Measurements from ENCODE around the gene MAPK7.
A peak's percentile ranks its signal among the peaks of the same experiment; 100 is the strongest.

MAPK7 gene

GRCh38 chr17:19336938-19337711 lies 41.2 kb upstream of the MAPK7 start (continued):
- peak; percentile 47; the same call in 1 of the 2 replicates for TF ChIP-seq CTCF (tag by site-specific recombination; IDR thresholded peaks at IDR 0.05)

- peaks cover 0 to 21% of the 10 kb centered on the region in 2 experiments; a peak in 1 of 3 replicates for H3K36me3 ChIP-seq (ENCODE audit: control insufficient read depth in 2 of 2, insufficient read depth in 1 of 2, low read length in 2 of 2)
- H3K4me3 ChIP-seq (ENCODE audit: low read depth, low read length) = no peak overlapping the region
- POLR2A ChIA-PET = interaction anchor here (1.1 kb wide), 1 partner anchor 40 kb away, joined by 3 read pairs; the partner anchor contains the start of gene MAPK7
- CTCF ChIA-PET = interaction anchor here (0.6 to 2.1 kb wide), 8 partner anchors 8 to 161 kb away, joined by 3 to 9 read pairs (median 4); no protein-coding TSS in a partner anchor
- no peak overlapping the region for H3K27ac ChIP-seq (ENCODE audit: extremely low read depth, low read depth, low read length)
- H3K4me1 ChIP-seq (ENCODE audit: control insufficient read depth, insufficient read depth, low read length) = no peaks in the 10 kb centered on the region
- TF ChIP-seq ATF2 (tag by site-specific recombination; IDR thresholded peaks at IDR 0.05; ENCODE audit: low read depth) (no peak), HOXD13 (CRISPR knock-in tag; IDR thresholded peaks at IDR 0.05; ENCODE audit: borderline replicate concordance) (no peak), MZF1 (tag by site-specific recombination; IDR thresholded peaks at IDR 0.05; ENCODE audit: borderline replicate concordance) (no peak), ZNF248 (tag by site-specific recombination; IDR thresholded peaks at IDR 0.05) (no peak), PATZ1 (tag by site-specific recombination; IDR thresholded peaks at IDR 0.05) (no peak), ZSCAN30 (tag by site-specific recombination; IDR thresholded peaks at IDR 0.05) (no peak), GLIS1 (tag by site-specific recombination; IDR thresholded peaks at IDR 0.05) (no peak), KLF10 (tag by site-specific recombination; IDR thresholded peaks at IDR 0.05) (no peak), ZNF544 (tag by site-specific recombination; IDR thresholded peaks at IDR 0.05) (no peak), ZNF24 (tag by site-specific recombination; IDR thresholded peaks at IDR 0.05) (no peak)
- no peaks in the 10 kb centered on the region for H3K9me3 ChIP-seq (ENCODE audit: control insufficient read depth, insufficient read depth, low read depth, low read length)
These were observed 40.6 kb upstream of the MAPK7 start for GRCh38 chr17:19337712-19338023.

- CTCF ChIA-PET = interaction anchor here (0.6 to 2.1 kb wide), 13 partner anchors 9 to 1947 kb away, joined by 3 to 9 read pairs (median 4); no protein-coding TSS in a partner anchor
- POLR2A ChIA-PET = interaction anchor here (0.6 to 1.1 kb wide), 3 partner anchors 12 to 561 kb away, joined by 3 to 7 read pairs (median 3); partner anchors contain the start of gene MAPK7
- TF ChIP-seq ZBTB44 (tag by site-specific recombination; IDR thresholded peaks at IDR 0.05) (no peak), ZBTB17 (tag by site-specific recombination; IDR thresholded peaks at IDR 0.05) (peak; percentile 49; the same call in 1 of the 2 replicates), ZNF692 (tag by site-specific recombination; IDR thresholded peaks at IDR 0.05) (no peak), ZNF426 (tag by site-specific recombination; IDR thresholded peaks at IDR 0.05) (no peak), BCL11B (tag by site-specific recombination; IDR thresholded peaks at IDR 0.05; ENCODE audit: low read depth) (no peak), ZNF48 (tag by site-specific recombination; IDR thresholded peaks at IDR 0.05) (no peak), ZNF10 (tag by site-specific recombination; IDR thresholded peaks at IDR 0.05) (peak; percentile 73), ATF2 (tag by site-specific recombination; IDR thresholded peaks at IDR 0.05; ENCODE audit: low read depth) (no peak), ZNF548 (tag by site-specific recombination; IDR thresholded peaks at IDR 0.05) (no peak)
These were observed 40.0 kb upstream of the MAPK7 start for GRCh38 chr17:19338031-19338990.

More at GRCh38 chr17:19338031-19338990, 40.0 kb upstream of the MAPK7 start:
- Histone ChIP-seq H3K36me3 (ENCODE audit: control insufficient read depth in 2 of 2, insufficient read depth in 1 of 2, low read length in 2 of 2) (peaks cover 0 to 16% of the 10 kb centered on the region in 2 experiments; a peak in 1 of 3 replicates), H3K4me1 (ENCODE audit: control insufficient read depth, insufficient read depth, low read length) (no peaks in the 10 kb centered on the region), H3K27ac (ENCODE audit: extremely low read depth, low read depth, low read length) (no peak overlapping the region), H3K4me3 (ENCODE audit: low read depth, low read length) (no peak overlapping the region), H3K9me3 (ENCODE audit: control insufficient read depth, insufficient read depth, low read depth, low read length) (no peaks in the 10 kb centered on the region)
